SHP77 (cell line): Measurements from ENCODE around the gene STK33.

Experiments
- DNase-seq, 2 experiments: peaks; one replicate each; lab custom pipeline; 2025; lab: John Stamatoyannopoulos, UW

Gene STK33

GRCh38 chr11:8426076-8426475 is 168.0 kb downstream of the STK33 start:
- DNase-seq, result no peak

GRCh38 chr11:8415195-8415594 is 178.8 kb downstream of the STK33 start:
- no peak for DNase-seq

- DNase-seq, result no peak
Measured at GRCh38 chr11:8408151-8408941, 185.7 kb downstream of the STK33 start.

GRCh38 chr11:8403310-8403709 is 190.7 kb downstream of the STK33 start:
- no peak for DNase-seq

GRCh38 chr11:8392886-8393285 is 201.1 kb downstream of the STK33 start:
- DNase-seq, result no peak

GRCh38 chr11:8392166-8392565 is 201.9 kb downstream of the STK33 start:
- no peak for DNase-seq

GRCh38 chr11:8390851-8391612 is 203.0 kb downstream of the STK33 start:
- no peak for DNase-seq

GRCh38 chr11:8389029-8389996 is 204.7 kb downstream of the STK33 start:
- no peak for DNase-seq

GRCh38 chr11:8387693-8388092 is 206.3 kb downstream of the STK33 start:
- no peak for DNase-seq

- no peak for DNase-seq
Measured at GRCh38 chr11:8387141-8387540, 206.9 kb downstream of the STK33 start.

GRCh38 chr11:8386134-8386864 is 207.7 kb downstream of the STK33 start:
- DNase-seq, result no peak

GRCh38 chr11:8384199-8384821 is 209.7 kb downstream of the STK33 start:
- DNase-seq, result no peak

GRCh38 chr11:8383627-8384026 is 210.4 kb downstream of the STK33 start:
- DNase-seq, result no peak

- DNase-seq, result no peak
Measured at GRCh38 chr11:8383227-8383626, 210.8 kb downstream of the STK33 start.

GRCh38 chr11:8382436-8383053 is 211.5 kb downstream of the STK33 start:
- DNase-seq, result no peak

- no peak for DNase-seq
Measured at GRCh38 chr11:8381871-8382396, 212.1 kb downstream of the STK33 start.

GRCh38 chr11:8381343-8381742 is 212.7 kb downstream of the STK33 start:
- DNase-seq, result no peak

- no peak for DNase-seq
Measured at GRCh38 chr11:8375932-8376331, 218.1 kb downstream of the STK33 start.

- no peak for DNase-seq
Measured at GRCh38 chr11:8375460-8375859, 218.6 kb downstream of the STK33 start.

- no peak for DNase-seq
Measured at GRCh38 chr11:8374716-8375115, 219.3 kb downstream of the STK33 start.
